ENCODE data around the gene CDKAL1. TPM values are rescaled to one million over a fixed set of nuclear protein-coding genes. Genes with fewer than 3 reads are reported as not detected.
A peak's percentile ranks its signal among the peaks of the same experiment; 100 is the strongest.

The CDKAL1 gene
- total and polyA plus RNA-seq, 3 experiments from 2014 or later, result 26.7 to 30.2 (median 29.6) TPM

- H3K27me3 Mint-ChIP-seq, result no peaks in the 10 kb centered on the region
- Histone ChIP-seq H3K27ac (ENCODE audit: low read depth, low read length) (no peak overlapping the region), H3K4me1 (ENCODE audit: insufficient read depth, low read length) (no peaks in the 10 kb centered on the region), H3K4me3 (ENCODE audit: low read length) (no peak overlapping the region), H3K36me3 (ENCODE audit: insufficient read depth, low read length) (no peaks in the 10 kb centered on the region), H3K9me3 (ENCODE audit: low read length) (no peaks in the 10 kb centered on the region), H3K27me3 (ENCODE audit: insufficient read depth, low read length, poor library complexity, severe bottlenecking) (no peaks in the 10 kb centered on the region)
- H3K27ac Mint-ChIP-seq, result peak overlapping the region in 4 of 8 donors; percentile 14 to 75 (median 54)
- H3K36me3 Mint-ChIP-seq, result peaks cover 2 to 16% (median 10%) of the 10 kb centered on the region in 3 donors
- H3K4me3 Mint-ChIP-seq, result no peak overlapping the region
- no peaks in the 10 kb centered on the region for H3K9me3 Mint-ChIP-seq
- H3K4me1 Mint-ChIP-seq, result peaks cover 18 to 25% (median 23%) of the 10 kb centered on the region in 3 donors
- CTCF ChIA-PET, result no interaction called here
- POLR2A ChIA-PET, result no interaction called here
- no peak for DNase-seq
Measured at GRCh38 chr6:21164768-21165326, 630.6 kb downstream of the CDKAL1 start.

- Histone ChIP-seq H3K27me3 (ENCODE audit: insufficient read depth, low read length, poor library complexity, severe bottlenecking) (no peaks in the 10 kb centered on the region), H3K36me3 (ENCODE audit: insufficient read depth, low read length) (no peaks in the 10 kb centered on the region), H3K4me3 (ENCODE audit: low read length) (no peak overlapping the region), H3K9me3 (ENCODE audit: low read length) (no peaks in the 10 kb centered on the region), H3K27ac (ENCODE audit: low read depth, low read length) (no peak overlapping the region), H3K4me1 (ENCODE audit: insufficient read depth, low read length) (no peaks in the 10 kb centered on the region)
- POLR2A ChIA-PET, result no interaction called here
- CTCF ChIA-PET, result no interaction called here
- Mint-ChIP-seq H3K9me3 (no peaks in the 10 kb centered on the region), H3K36me3 (peaks cover 2 to 18% (median 10%) of the 10 kb centered on the region in 3 donors), H3K4me3 (no peak overlapping the region), H3K4me1 (peaks cover 17 to 25% (median 22%) of the 10 kb centered on the region in 3 donors), H3K27ac (no peak overlapping the region), H3K27me3 (no peaks in the 10 kb centered on the region)
- no peak for DNase-seq
Measured at GRCh38 chr6:21166754-21167153, 632.5 kb downstream of the CDKAL1 start.

- ChIA-PET POLR2A (no interaction called here), CTCF (no interaction called here)
- Histone ChIP-seq H3K27ac (ENCODE audit: low read depth, low read length) (no peak overlapping the region), H3K4me3 (ENCODE audit: low read length) (no peak overlapping the region), H3K4me1 (ENCODE audit: insufficient read depth, low read length) (no peaks in the 10 kb centered on the region), H3K36me3 (ENCODE audit: insufficient read depth, low read length) (no peaks in the 10 kb centered on the region), H3K27me3 (ENCODE audit: insufficient read depth, low read length, poor library complexity, severe bottlenecking) (no peaks in the 10 kb centered on the region), H3K9me3 (ENCODE audit: low read length) (no peaks in the 10 kb centered on the region)
- peaks cover 15 to 22% (median 20%) of the 10 kb centered on the region in 3 donors for H3K4me1 Mint-ChIP-seq
- peaks cover 4 to 16% (median 10%) of the 10 kb centered on the region in 3 donors for H3K36me3 Mint-ChIP-seq
- no peak for DNase-seq
- no peak overlapping the region for H3K27ac Mint-ChIP-seq
- no peaks in the 10 kb centered on the region for H3K27me3 Mint-ChIP-seq
- no peak overlapping the region for H3K4me3 Mint-ChIP-seq
- no peaks in the 10 kb centered on the region for H3K9me3 Mint-ChIP-seq
Measured at GRCh38 chr6:21167790-21168189, 633.5 kb downstream of the CDKAL1 start.

- no peak overlapping the region for H3K27ac ChIP-seq (ENCODE audit: low read depth, low read length)
- H3K27ac Mint-ChIP-seq, result no peak overlapping the region
- no peaks in the 10 kb centered on the region for H3K27me3 ChIP-seq (ENCODE audit: insufficient read depth, low read length, poor library complexity, severe bottlenecking)
- no peak overlapping the region for H3K4me3 Mint-ChIP-seq
- POLR2A ChIA-PET, result no interaction called here
- CTCF ChIA-PET, result no interaction called here
- no peaks in the 10 kb centered on the region for H3K36me3 ChIP-seq (ENCODE audit: insufficient read depth, low read length)
- H3K4me3 ChIP-seq (ENCODE audit: low read length), result no peak overlapping the region
- no peaks in the 10 kb centered on the region for H3K4me1 Mint-ChIP-seq
- H3K9me3 Mint-ChIP-seq, result no peaks in the 10 kb centered on the region
- no peak for DNase-seq
- H3K9me3 ChIP-seq (ENCODE audit: low read length), result no peaks in the 10 kb centered on the region
- H3K27me3 Mint-ChIP-seq, result no peaks in the 10 kb centered on the region
- H3K4me1 ChIP-seq (ENCODE audit: insufficient read depth, low read length), result no peaks in the 10 kb centered on the region
- H3K36me3 Mint-ChIP-seq, result peaks cover 4 to 15% (median 4%) of the 10 kb centered on the region in 3 donors
Measured at GRCh38 chr6:21171801-21172200, 637.5 kb downstream of the CDKAL1 start.

GRCh38 chr6:21173031-21173430, 638.8 kb downstream of the CDKAL1 start:
- no peak for DNase-seq
- no peaks in the 10 kb centered on the region for H3K27me3 Mint-ChIP-seq
- H3K27me3 ChIP-seq (ENCODE audit: insufficient read depth, low read length, poor library complexity, severe bottlenecking), result no peaks in the 10 kb centered on the region
- no peaks in the 10 kb centered on the region for H3K9me3 Mint-ChIP-seq
- H3K36me3 ChIP-seq (ENCODE audit: insufficient read depth, low read length), result no peaks in the 10 kb centered on the region
- peaks cover 4 to 22% (median 5%) of the 10 kb centered on the region in 3 donors for H3K36me3 Mint-ChIP-seq
- H3K4me1 ChIP-seq (ENCODE audit: insufficient read depth, low read length), result no peaks in the 10 kb centered on the region
- no peak overlapping the region for H3K4me3 ChIP-seq (ENCODE audit: low read length)
- CTCF ChIA-PET, result no interaction called here
- no peaks in the 10 kb centered on the region for H3K4me1 Mint-ChIP-seq
- no peak overlapping the region for H3K27ac ChIP-seq (ENCODE audit: low read depth, low read length)
- no peaks in the 10 kb centered on the region for H3K9me3 ChIP-seq (ENCODE audit: low read length)
- no peak overlapping the region for H3K27ac Mint-ChIP-seq
- H3K4me3 Mint-ChIP-seq, result no peak overlapping the region
- POLR2A ChIA-PET, result no interaction called here

GRCh38 chr6:21173678-21174077, 639.4 kb downstream of the CDKAL1 start:
- H3K9me3 ChIP-seq (ENCODE audit: low read length), result no peaks in the 10 kb centered on the region
- Mint-ChIP-seq H3K4me1 (no peaks in the 10 kb centered on the region), H3K9me3 (no peaks in the 10 kb centered on the region), H3K36me3 (peaks cover 3 to 19% (median 4%) of the 10 kb centered on the region in 3 donors), H3K27me3 (no peaks in the 10 kb centered on the region), H3K27ac (no peak overlapping the region), H3K4me3 (no peak overlapping the region)
- no peak for DNase-seq
- H3K27ac ChIP-seq (ENCODE audit: low read depth, low read length), result no peak overlapping the region
- CTCF ChIA-PET, result no interaction called here
- no peaks in the 10 kb centered on the region for H3K4me1 ChIP-seq (ENCODE audit: insufficient read depth, low read length)
- no peaks in the 10 kb centered on the region for H3K27me3 ChIP-seq (ENCODE audit: insufficient read depth, low read length, poor library complexity, severe bottlenecking)
- POLR2A ChIA-PET, result no interaction called here
- H3K4me3 ChIP-seq (ENCODE audit: low read length), result no peak overlapping the region
- H3K36me3 ChIP-seq (ENCODE audit: insufficient read depth, low read length), result no peaks in the 10 kb centered on the region

- no peaks in the 10 kb centered on the region for H3K36me3 ChIP-seq (ENCODE audit: insufficient read depth, low read length)
- Mint-ChIP-seq H3K9me3 (peaks cover 0 to 9% (median 3%) of the 10 kb centered on the region in 5 donors), H3K4me1 (no peaks in the 10 kb centered on the region), H3K4me3 (no peak overlapping the region), H3K27ac (no peak overlapping the region), H3K27me3 (no peaks in the 10 kb centered on the region), H3K36me3 (peaks cover 0 to 27% (median 15%) of the 10 kb centered on the region in 3 donors)
- no peaks in the 10 kb centered on the region for H3K4me1 ChIP-seq (ENCODE audit: insufficient read depth, low read length)
- POLR2A ChIA-PET, result no interaction called here
- no peak for DNase-seq
- H3K4me3 ChIP-seq (ENCODE audit: low read length), result no peak overlapping the region
- H3K9me3 ChIP-seq (ENCODE audit: low read length), result no peaks in the 10 kb centered on the region
- CTCF ChIA-PET, result interaction anchor here (1.3 kb wide), 1 partner anchor 32 kb away, joined by 3 read pairs; no protein-coding TSS in a partner anchor
- no peak overlapping the region for H3K27ac ChIP-seq (ENCODE audit: low read depth, low read length)
- no peaks in the 10 kb centered on the region for H3K27me3 ChIP-seq (ENCODE audit: insufficient read depth, low read length, poor library complexity, severe bottlenecking)
Measured at GRCh38 chr6:21176197-21176596, 641.9 kb downstream of the CDKAL1 start.

- H3K4me1 Mint-ChIP-seq, result no peaks in the 10 kb centered on the region
- Histone ChIP-seq H3K27me3 (ENCODE audit: insufficient read depth, low read length, poor library complexity, severe bottlenecking) (no peaks in the 10 kb centered on the region), H3K4me1 (ENCODE audit: insufficient read depth, low read length) (no peaks in the 10 kb centered on the region), H3K36me3 (ENCODE audit: insufficient read depth, low read length) (no peaks in the 10 kb centered on the region), H3K9me3 (ENCODE audit: low read length) (no peaks in the 10 kb centered on the region), H3K27ac (ENCODE audit: low read depth, low read length) (no peak overlapping the region), H3K4me3 (ENCODE audit: low read length) (no peak overlapping the region)
- H3K27ac Mint-ChIP-seq, result no peak overlapping the region
- no peak for DNase-seq
- ChIA-PET POLR2A (no interaction called here), CTCF (no interaction called here)
- no peaks in the 10 kb centered on the region for H3K27me3 Mint-ChIP-seq
- H3K4me3 Mint-ChIP-seq, result no peak overlapping the region
- peaks cover 4 to 33% (median 18%) of the 10 kb centered on the region in 3 donors for H3K36me3 Mint-ChIP-seq
- peaks cover 0 to 9% (median 3%) of the 10 kb centered on the region in 5 donors for H3K9me3 Mint-ChIP-seq
Measured at GRCh38 chr6:21180155-21180554, 645.9 kb downstream of the CDKAL1 start.

Measured in CD8-positive, alpha-beta memory T cell (primary cell).